ELR (cell line): Measurements from ENCODE around the gene KCNIP3.

Source experiments
- DNase-seq: peaks from one replicate; pipeline ENCODE4 v3.0.0-alpha.2; 2015; ENCODE audit warnings: low read depth

KCNIP3 gene

DNA sequence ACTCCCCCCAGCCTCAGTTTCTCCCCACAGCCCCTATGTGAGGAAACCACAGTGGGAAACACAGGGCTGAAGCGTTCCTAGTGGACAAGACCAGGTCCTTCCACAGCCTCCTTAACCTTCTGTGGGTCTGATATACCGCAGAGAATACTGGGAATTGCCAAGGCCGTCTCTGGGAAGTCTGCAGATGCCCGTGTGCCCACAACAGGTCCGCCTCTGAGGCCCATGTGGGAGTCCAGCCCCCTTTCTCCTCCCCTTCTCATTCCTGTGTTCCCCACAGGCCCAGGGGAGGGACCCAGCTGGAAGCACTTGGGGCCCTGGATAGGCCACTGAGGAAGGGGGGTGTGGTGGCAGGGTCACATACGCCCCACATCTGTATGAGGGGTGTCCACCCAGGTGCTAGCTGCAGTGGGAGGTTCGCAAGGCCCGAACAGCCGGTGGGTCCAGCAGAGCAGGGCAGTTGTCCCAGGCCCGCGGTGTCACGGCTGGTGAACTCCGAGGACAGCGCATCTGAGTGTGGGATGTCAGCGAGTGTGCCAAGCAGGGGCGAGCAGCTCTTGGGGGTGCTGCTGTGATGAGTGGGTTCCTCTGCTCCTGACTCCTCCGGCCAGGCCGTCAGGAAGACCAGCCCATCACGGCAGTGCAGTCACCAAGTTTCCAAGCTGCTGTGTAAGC is 2.4 kb upstream of the KCNIP3 start:
- no peak for DNase-seq

DNA sequence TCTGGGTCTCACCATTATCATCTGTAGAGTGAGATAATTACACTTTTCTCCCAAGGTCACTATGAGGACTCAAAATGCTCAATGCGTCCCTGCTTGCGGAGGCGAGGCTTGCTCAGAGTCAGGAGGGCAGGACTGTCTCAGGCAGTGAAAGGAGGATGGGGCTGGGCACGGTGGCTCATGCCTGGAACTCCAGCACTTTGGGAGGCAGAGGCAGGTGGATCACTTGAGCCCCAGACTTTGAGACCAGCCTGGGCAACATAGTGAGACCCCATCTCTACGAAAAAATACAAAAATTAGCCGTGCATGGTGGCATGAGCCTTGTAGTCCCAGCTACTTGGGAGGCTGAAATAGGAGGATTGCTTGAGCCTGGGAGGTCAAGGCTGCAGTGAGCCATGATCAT is 1.8 kb upstream of the KCNIP3 start:
- no peak for DNase-seq

- no peak for DNase-seq
Observed at GRCh38 chr2:95296011-95296410, 1.1 kb upstream of the KCNIP3 start.

DNA sequence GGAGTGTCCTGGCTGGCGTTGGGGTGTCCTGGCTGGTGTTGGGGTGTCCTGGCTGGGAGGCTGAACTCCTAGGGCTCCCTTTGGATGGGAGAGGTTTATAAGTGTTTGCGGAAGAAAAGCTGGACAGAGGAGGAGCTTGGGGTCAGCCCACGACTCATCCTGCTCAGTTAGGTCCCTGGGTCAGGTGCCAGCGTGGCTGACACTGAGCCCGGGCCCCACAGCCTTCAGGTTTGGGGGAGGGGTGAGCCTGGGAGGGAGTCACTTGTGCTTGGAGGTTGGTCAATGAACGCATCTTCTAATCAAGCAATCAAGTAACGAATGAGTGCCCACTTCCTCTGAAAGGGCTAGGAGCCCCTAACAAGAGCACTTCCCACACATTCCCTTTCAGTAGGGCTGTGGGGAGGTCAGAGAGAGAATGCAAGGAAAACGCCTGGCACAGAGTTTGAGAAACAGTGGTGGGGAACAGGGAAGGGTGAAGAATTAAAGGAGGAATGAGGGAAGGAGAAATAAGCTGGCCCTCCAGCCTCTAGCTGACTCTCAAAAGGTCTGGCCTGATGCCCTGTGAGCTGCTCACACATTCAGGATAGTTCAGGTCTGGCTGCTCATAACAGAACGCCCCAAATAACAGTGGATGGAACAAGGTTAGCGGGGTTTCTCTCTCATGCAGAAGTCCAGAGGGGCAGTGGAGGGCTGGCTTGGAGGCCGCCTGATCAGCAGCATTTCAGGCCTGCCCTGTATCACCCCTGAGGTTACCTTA is 670 bp downstream of the KCNIP3 start:
- no peak for DNase-seq

DNA sequence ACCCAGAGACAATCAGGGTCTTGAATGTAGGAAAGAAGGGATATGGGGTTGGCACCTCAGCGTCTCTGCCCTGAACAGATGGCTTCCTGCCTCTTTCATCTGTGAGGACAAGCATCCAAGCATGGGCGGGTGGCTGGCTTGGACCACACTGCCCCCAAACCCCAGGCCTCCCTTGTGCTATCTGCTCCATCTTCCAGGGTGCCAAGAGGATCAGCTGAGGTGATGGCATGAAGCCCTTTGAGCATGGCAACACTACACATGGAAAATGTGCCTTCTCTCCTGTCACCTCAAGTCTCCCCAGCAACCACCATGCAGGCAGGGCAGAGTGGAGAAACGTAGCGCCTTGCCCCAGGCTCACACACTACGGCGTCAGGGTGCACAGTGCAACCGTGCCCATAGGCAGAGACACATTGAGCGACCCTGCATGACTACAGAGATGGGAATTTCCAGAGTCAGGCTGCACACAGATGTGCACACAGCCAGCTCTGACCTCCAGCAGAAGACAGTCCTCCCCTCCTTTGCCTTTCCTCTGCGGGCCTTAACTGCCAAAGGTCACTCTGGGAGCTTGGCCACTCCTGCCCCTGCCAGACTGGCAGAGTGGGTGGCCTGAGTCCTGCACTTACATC is 1.5 kb downstream of the KCNIP3 start:
- peak; percentile 49 for DNase-seq

DNA sequence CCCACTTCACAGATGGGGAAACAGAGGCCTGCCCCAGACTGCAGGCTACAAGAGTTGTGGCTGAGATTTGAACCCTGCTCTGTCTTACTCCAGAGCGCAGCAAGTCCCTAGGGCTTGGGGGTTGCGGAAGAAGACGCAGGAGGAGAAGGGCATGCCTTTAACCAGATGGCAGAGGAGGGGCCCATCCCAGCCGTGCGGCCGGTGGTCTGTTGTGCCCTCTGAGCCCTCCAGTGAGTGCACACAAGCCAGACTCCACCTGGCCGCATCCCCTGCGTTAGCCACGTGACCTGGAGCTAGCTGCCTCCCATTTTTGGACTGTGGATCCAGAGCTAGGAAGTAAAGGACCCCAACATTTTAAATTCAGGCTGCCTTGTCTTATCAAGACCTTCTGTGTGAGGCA is 2.8 kb downstream of the KCNIP3 start:
- no peak for DNase-seq

GRCh38 chr2:95300450-95300849 is 3.3 kb downstream of the KCNIP3 start:
- no peak for DNase-seq

- no peak for DNase-seq
Observed at GRCh38 chr2:95301186-95301585, 4.0 kb downstream of the KCNIP3 start.

DNA sequence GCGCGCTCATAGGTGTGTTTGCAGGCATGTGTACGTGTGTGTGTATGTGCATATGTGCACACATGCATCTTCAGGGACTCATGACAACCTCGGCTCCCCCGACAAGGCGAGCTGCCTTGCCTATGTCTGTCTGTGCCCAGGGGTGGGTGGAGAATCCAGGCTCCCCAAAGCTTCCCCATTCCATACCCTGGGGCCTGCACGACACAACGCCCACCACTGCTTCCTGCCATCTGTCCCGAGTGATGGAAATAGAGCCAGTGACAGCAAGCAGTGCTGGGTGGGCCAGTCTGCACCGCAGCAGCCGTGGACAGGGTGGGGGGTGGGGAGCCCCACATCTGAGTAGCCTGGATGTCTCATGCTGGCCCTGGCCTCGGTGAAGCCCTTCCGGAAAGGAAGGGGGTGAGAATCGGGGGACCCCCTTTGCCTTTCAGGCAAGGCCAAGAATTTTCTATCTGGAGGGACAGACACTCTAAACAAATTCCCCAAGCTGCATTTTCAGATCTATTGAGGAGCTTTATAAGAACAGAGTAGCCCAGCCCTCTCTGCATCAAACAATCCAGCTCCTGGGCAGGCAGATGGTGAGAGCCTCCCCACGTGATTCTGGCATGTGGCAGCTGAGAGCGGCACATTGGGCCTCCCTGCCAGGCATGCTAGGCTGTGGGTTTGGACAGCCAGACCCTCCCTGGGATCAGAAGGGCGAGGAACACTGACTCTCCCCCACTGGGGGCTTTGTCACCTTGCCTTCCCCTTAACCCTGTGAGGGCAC is 4.9 kb downstream of the KCNIP3 start:
- no peak for DNase-seq

GRCh38 chr2:95303191-95303919 is 6.2 kb downstream of the KCNIP3 start:
- no peak for DNase-seq

- DNase-seq, result no peak
Observed at GRCh38 chr2:95305380-95306061, 8.4 kb downstream of the KCNIP3 start.

DNA sequence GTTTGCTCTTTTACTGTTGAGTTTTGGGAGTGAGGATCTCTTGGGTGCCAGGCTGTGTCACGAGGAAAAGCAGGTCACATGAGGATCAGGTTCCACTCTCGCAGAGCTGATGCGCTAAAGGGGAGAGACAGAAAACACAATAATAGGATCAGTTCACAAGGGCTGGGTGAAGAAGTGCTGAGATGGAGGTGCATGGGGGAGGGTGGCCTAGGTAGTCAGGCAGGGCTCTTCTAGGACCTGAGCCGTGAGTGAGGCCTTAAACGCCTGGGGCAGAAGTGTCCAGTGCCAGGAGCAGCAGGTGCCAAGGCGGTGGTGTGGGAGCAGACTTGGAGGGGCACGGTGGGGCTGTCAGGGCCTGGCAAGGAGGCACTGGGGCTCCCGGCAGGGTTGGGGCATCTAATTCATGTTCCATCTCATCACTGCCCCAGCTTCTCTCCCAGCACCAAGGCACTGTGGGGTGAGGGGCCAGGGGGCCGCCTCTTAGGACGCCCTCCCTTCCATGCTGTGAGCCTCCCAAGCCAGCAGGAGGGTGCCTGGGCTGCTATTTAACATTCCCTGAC is 9.3 kb downstream of the KCNIP3 start:
- DNase-seq, result no peak

- DNase-seq, result no peak
Observed at GRCh38 chr2:95307036-95307435, 9.9 kb downstream of the KCNIP3 start.

DNA sequence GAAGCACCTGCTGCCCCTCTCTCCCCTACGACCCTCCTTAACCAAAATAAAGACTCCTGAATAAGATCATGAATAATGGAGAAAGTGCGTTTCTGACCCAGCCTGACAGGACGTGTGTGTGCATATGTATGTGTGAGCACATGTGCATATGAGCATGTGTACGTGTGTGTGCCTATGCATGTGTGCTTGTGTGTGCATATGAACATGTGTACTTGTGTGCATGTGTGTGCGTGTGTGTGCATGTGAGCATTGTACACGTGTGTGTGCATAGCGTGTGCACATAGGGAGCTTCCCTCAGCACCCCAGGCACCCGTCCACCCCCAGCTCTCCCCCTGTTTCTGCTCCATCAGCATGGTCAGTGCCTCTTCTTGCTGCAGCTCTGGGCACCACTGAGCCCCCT is 10.7 kb downstream of the KCNIP3 start:
- DNase-seq, result no peak

DNA sequence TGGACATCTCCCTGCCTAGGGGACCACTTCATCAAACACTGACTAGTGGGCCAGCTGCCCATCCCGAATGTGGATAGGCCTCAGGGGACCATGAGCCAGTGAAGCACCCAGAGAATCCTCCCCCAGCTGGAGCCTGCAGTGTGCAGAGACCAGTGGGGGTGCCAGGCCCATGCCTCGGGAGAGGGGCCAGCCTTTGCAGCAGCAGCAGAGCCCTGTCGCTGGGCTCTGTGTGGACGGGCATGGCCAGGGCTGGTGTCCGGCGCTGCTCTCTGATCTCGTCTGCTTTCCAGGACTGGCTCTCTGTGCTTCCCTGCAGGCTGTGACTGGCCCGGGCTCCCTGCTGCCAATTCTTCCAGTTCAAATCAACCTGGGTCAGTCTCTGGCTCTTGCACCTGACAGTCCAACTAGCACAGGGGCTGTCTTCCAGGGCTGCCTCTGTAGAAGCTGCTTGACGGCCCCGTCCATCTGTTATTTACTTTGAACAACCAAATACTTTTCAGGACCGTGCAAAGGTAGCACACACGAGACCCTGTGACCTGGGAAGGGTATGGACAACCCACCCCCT is 11.4 kb downstream of the KCNIP3 start:
- DNase-seq, result no peak

DNA sequence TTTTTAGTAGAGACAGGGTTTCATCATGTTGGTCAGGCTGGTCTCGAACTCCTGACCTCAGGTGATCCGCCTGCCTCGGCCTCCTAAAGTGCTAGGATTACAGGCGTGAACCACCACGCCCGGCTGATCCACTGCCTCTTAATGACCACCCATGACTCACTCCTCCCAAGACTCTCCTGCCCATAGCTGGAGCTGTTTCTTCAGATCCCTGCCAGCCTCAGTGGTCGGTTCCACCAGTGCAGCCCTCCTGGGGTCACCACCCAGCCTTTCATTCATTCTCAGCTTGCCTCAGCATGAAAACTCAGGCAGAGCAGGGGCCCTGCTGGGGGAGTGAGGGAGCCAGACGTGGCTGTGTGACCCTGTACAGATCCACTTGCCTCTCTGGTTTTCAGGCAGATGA is 12.5 kb downstream of the KCNIP3 start:
- DNase-seq, result peak; percentile 38

DNA sequence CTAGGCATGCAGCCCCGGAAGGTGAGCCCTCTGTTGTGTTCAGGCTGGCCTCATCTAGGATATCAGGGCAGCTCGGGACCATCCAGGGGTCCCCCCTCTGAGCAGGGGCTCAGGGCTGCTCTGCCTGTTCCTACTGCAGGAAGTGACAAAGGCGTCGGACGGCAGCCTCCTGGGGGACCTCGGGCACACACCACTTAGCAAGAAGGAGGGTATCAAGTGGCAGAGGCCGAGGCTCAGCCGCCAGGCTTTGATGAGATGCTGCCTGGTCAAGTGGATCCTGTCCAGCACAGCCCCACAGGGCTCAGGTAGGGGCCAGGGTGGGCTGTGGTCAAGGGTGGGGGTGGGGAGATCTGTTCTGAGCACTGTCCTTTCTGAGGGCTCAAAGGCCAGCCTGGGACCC is 13.1 kb downstream of the KCNIP3 start:
- DNase-seq, result no peak

GRCh38 chr2:95310651-95311050 is 13.5 kb downstream of the KCNIP3 start:
- no peak for DNase-seq

DNA sequence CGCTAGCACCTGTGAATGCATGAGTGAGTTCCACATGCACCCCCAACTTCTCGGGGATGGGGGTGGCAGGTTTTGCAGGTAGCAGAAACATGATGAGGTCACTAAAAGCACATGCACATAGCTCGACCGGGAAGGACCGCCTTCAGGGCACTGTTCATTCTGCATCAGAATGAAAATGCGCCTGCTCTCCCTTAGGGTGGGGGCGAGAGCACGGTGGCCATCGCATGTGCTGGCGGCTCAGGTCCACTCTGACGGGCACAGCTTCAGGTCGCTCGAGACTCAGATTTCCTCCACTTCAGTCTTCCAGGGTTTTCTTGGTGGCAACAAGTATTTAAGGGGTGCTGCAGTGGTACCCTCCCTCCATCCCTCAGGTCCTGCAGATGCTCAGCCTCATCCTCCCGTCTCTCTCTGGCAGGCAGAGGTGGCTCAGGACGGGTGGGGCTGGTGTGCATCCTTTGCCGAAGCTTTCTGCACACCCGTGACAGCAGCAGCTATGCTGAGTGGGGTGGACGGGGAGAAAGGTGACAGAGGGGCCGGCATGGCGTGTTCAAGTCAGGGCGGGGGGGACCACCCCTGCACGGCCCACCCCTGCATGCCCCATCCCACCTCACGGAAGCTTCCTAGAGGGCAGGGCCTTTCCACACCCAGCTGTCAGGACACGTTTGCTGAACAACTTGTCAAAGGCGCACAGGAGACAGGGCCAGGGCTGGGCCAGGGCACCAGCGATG is 14.8 kb downstream of the KCNIP3 start:
- no peak for DNase-seq
